Activated CD8-positive, alpha-beta memory T cell treated with anti-CD3 and anti-CD28 coated beads for 4 hours (primary cell): Measurements from ENCODE around the gene SLC35E2B.
"Not testable (repeated sequence)": the region's sequence is repeated elsewhere in the genome, so short reads cannot be mapped to it uniquely, and the experiment has no call there.

Experiments used
- DNase-seq, 2 donors: peaks; one replicate each; pipeline ENCODE4 v3.0.0-alpha.2; 2020; ENCODE audit warnings: low read depth in 2 of 2

Gene SLC35E2B

GRCh38 chr1:1692714-1693647 is at the start of gene SLC35E2B:
TSS of gene SLC35E2B (minus strand) at chr1:1692795. CDS start at chr1:1676699, 16,096 bp downstream.
- peak; percentile 90 for DNase-seq

GRCh38 chr1:1741013-1741412 is 48.4 kb upstream of the SLC35E2B start:
- DNase-seq, result not testable (repeated sequence)

GRCh38 chr1:1738799-1739337 is 46.3 kb upstream of the SLC35E2B start:
- DNase-seq, result not testable (repeated sequence)

- DNase-seq, result not testable (repeated sequence)
Measured at GRCh38 chr1:1737675-1738590, 45.3 kb upstream of the SLC35E2B start.

GRCh38 chr1:1732381-1732780 is 39.8 kb upstream of the SLC35E2B start:
- DNase-seq, result no peak

GRCh38 chr1:1730870-1731269 is 38.3 kb upstream of the SLC35E2B start:
- DNase-seq, result no peak

- DNase-seq, result not testable (repeated sequence)
Measured at GRCh38 chr1:1730230-1730629, 37.6 kb upstream of the SLC35E2B start.

- not testable (repeated sequence) for DNase-seq
Measured at GRCh38 chr1:1729116-1729816, 36.7 kb upstream of the SLC35E2B start.

GRCh38 chr1:1728308-1729005 is 35.9 kb upstream of the SLC35E2B start:
- not testable (repeated sequence) for DNase-seq

- not testable (repeated sequence) for DNase-seq
Measured at GRCh38 chr1:1727131-1727651, 34.6 kb upstream of the SLC35E2B start.

- DNase-seq, result not testable (repeated sequence)
Measured at GRCh38 chr1:1726088-1726487, 33.5 kb upstream of the SLC35E2B start.

- peak; percentile 97 to 100 for DNase-seq
Measured at GRCh38 chr1:1724035-1724864, 31.7 kb upstream of the SLC35E2B start, which contains the start of gene CDK11A. TSS of gene CDK11A (minus strand) at chr1:1724357. CDS start at chr1:1722818, 1,539 bp downstream.

GRCh38 chr1:1721201-1721600 is 28.6 kb upstream of the SLC35E2B start:
- DNase-seq, result no peak

- not testable (repeated sequence) for DNase-seq
Measured at GRCh38 chr1:1715109-1715883, 22.7 kb upstream of the SLC35E2B start.

GRCh38 chr1:1707897-1708296 is 15.3 kb upstream of the SLC35E2B start:
- not testable (repeated sequence) for DNase-seq

- not testable (repeated sequence) for DNase-seq
Measured at GRCh38 chr1:1707241-1707640, 14.6 kb upstream of the SLC35E2B start.

- DNase-seq, result not testable (repeated sequence)
Measured at GRCh38 chr1:1705623-1706022, 13.0 kb upstream of the SLC35E2B start.

GRCh38 chr1:1704284-1704957 is 11.8 kb upstream of the SLC35E2B start:
- not testable (repeated sequence) for DNase-seq
